Stomach (tissue), 9 donors: ENCODE measurements around the gene PDE4D. TPM values are rescaled to one million over a fixed set of nuclear protein-coding genes. Genes with fewer than 3 reads are reported as not detected.

Source experiments
- DNase-seq, 2 donors: peaks; one replicate each; pipeline versions ENCODE4 v3.0.0 to v3.0.0-alpha.2; 2013 to 2019
- H3K27ac ChIP-seq, 5 donors: fragments of 200-600 bp in 4 of 5; sonication (generic) in 4 of 5; one replicate each; pipeline ENCODE4 v1.5.1; 2013 to 2019; ENCODE audit warnings: mild to moderate bottlenecking in 1 of 5, moderate library complexity in 1 of 5
- H3K27me3 ChIP-seq, 3 donors: fragments of 200-600 bp; sonication (generic); one replicate each; pipeline ENCODE4 v1.5.1; 2017 to 2019; ENCODE audit warnings: mixed run types in 1 of 3
- H3K36me3 ChIP-seq, 4 donors: fragments of 200-600 bp; sonication (generic); 1 replicate in 3 of 4; 2 replicates in 1 of 4; pipeline ENCODE4 v1.5.1; 2016 to 2019
- H3K4me1 ChIP-seq, 4 donors: fragments of 200-600 bp; sonication (generic); one replicate each; pipeline ENCODE4 v1.5.1; 2016 to 2019
- H3K4me3 ChIP-seq, 4 donors: fragments of 200-600 bp; sonication (generic) in 3 of 4; one replicate each; pipeline ENCODE4 v1.5.1; 2016 to 2019; ENCODE audit warnings: mild to moderate bottlenecking in 1 of 4
- H3K9me3 ChIP-seq, 4 donors: fragments of 200-600 bp; sonication (generic); one replicate each; pipeline ENCODE4 v1.5.1; 2016 to 2019
- EP300 ChIP-seq: sonication (generic); formaldehyde crosslinking; IDR thresholded peaks from one replicate; pipeline ENCODE4 v1.6.1; 2017; ENCODE audit warnings: antibody characterized with exemption
- POLR2A ChIP-seq, 4 donors: fragments of 450-650 bp; IDR thresholded peaks; one replicate each; pipeline ENCODE4 v1.6.1; 2016; ENCODE audit warnings: antibody characterized with exemption in 4 of 4, control low read depth in 2 of 4, mild to moderate bottlenecking in 1 of 4, moderate library complexity in 1 of 4
- POLR2AphosphoS5 ChIP-seq, 3 donors: sonication (generic); formaldehyde crosslinking; IDR thresholded peaks; one replicate each; pipeline ENCODE4 v1.6.1; 2016; ENCODE audit warnings: antibody characterized with exemption in 3 of 3
- WGBS, 5 donors: extraction: QIAGEN DNeasy Blood & Tissue Kit in 3 of 5; methylation state at CpG; one replicate each; pipeline versions ENCODE4 v1.1.5 to v1.1.7; 2013 to 2018; 5-methylcytosine and 5-hydroxymethylcytosine counted together
- intact Hi-C: fragments of 100-400 bp; cut with DNase I; formaldehyde crosslinking; loops from one replicate; pipeline ENCODE4 v1.15.1; 2023; ENCODE audit warnings: low total_unique reads
- polyA plus RNA-seq, 3 donors: library from polyadenylated mRNA; stranded (reverse); fragments of 200-250 nt; gene quantifications; one replicate each; pipeline ENCODE4 v1.2.3, GENCODE V29; 2013
- total RNA-seq, 5 donors: library from RNA; depleted of rRNA; stranded (reverse); fragments of >200 nt; gene quantifications; one replicate each; pipeline versions ENCODE4 v1.1.0 to v1.2.3, GENCODE V29; 2014 to 2016
- TF ChIP-seq, protein P1 (sequence below), 7 experiments: fragments of 450-650 bp in 4 of 7; fragments of 200-600 bp in 3 of 7; sonication (generic) in 3 of 7; IDR thresholded peaks; one replicate each; pipeline ENCODE4 v1.5.1; 2016 to 2019; ENCODE audit warnings: antibody characterized with exemption in 7 of 7, control low read depth in 2 of 7, mild to moderate bottlenecking in 1 of 7
- donor health status: healthy with polysubstance abuse.
- donor health status: Bipolar disorder and iron deficiency.
- donor health status: healthy.

The PDE4D gene
- total and polyA plus RNA-seq, 8 donors: 3.1 to 147 (median 97.3) TPM

DNA sequence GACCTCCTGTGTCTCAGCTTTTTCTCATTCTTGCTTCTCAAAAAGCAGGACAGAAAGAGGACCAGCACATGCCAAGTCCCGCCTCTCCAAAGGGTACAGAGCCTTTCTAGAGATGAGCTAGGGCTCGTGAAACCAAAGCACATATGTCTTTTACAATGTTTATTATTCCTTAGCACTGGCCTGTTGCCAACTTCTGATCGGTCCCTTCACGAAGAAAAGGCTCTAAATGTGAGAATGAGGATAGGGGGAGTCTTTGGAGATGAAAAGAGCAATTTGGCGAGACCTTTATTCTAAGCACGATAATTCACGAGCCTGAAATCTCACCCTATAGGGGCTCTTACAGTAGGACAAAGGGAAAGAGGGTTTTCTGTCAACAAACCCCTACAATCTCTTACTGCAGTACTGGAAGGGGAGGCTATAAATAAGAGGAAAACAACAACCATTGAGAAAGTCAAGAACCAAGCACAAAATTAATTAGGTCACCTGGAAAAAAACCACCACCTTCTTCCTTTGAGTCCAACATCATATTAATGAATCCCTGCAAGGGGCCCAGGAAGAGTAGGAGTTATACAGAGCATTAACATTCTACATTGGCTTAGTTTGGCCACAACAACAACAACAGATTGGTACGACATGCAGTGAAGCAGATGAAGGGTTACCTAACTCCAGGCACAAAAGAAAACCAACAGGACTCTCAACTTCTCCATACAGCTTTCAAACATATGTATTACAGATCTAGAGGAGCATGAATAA, 309.5 kb downstream of the PDE4D start:
- no peak for TF ChIP-seq POLR2A (IDR thresholded peaks at IDR 0.05)
- TF ChIP-seq, protein P1, sequence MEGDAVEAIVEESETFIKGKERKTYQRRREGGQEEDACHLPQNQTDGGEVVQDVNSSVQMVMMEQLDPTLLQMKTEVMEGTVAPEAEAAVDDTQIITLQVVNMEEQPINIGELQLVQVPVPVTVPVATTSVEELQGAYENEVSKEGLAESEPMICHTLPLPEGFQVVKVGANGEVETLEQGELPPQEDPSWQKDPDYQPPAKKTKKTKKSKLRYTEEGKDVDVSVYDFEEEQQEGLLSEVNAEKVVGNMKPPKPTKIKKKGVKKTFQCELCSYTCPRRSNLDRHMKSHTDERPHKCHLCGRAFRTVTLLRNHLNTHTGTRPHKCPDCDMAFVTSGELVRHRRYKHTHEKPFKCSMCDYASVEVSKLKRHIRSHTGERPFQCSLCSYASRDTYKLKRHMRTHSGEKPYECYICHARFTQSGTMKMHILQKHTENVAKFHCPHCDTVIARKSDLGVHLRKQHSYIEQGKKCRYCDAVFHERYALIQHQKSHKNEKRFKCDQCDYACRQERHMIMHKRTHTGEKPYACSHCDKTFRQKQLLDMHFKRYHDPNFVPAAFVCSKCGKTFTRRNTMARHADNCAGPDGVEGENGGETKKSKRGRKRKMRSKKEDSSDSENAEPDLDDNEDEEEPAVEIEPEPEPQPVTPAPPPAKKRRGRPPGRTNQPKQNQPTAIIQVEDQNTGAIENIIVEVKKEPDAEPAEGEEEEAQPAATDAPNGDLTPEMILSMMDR (IDR thresholded peaks at IDR 0.05): no peak
- TF ChIP-seq EP300: no peak
- no peak for TF ChIP-seq POLR2AphosphoS5 (IDR thresholded peaks at IDR 0.05)
- H3K4me1 ChIP-seq: peaks cover 0 to 43% (median 23%) of the 10 kb centered on the region in 4 donors
- H3K27ac ChIP-seq: peak overlapping the region in 2 of 5 donors; percentile 8 to 44
- peak in 1 of 2 donors; percentile 43 for DNase-seq
- no peaks in the 10 kb centered on the region for H3K9me3 ChIP-seq
- no peaks in the 10 kb centered on the region for H3K27me3 ChIP-seq
- intact Hi-C loops: no loop called here
- WGBS, 5 donors: 62 to 82% (median 73%) methylated on average over 8 of the region's 8 CpGs
- H3K36me3 ChIP-seq: no peaks in the 10 kb centered on the region
- no peak overlapping the region for H3K4me3 ChIP-seq

- no peak for DNase-seq
- intact Hi-C loops: no loop called here
- Histone ChIP-seq H3K27me3 (no peaks in the 10 kb centered on the region), H3K27ac (peak overlapping the region in 2 of 5 donors; percentile 8 to 44), H3K36me3 (no peaks in the 10 kb centered on the region), H3K4me3 (no peak overlapping the region), H3K9me3 (no peaks in the 10 kb centered on the region), H3K4me1 (peaks cover 0 to 38% (median 20%) of the 10 kb centered on the region in 4 donors)
- WGBS, 5 donors: 35 to 61% (median 40%) methylated on average over 2 of the region's 2 CpGs
- peak in 1 of 3 donors; percentile 55 for TF ChIP-seq POLR2AphosphoS5 (IDR thresholded peaks at IDR 0.05)
- no peak for TF ChIP-seq EP300
Measured at GRCh38 chr5:59583151-59583809, 310.2 kb downstream of the PDE4D start.

DNA sequence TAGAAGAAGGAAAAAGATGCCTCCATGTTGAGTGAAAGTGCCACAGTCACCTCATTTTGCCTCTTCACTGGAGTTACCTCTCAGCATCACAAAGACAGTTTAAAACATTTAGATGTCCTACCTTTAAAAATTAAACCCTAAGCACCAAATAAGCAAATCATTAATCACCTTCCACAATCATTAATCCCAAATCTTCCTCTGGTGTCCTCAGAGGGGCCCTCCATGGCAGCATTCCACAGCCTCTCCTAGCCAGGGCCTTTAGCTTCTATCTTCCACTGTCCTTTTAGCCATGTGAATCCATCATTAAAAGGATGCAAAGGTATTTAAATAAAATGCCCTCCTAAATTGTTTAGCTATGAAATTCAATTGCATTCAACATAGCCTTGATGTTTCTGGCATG, 310.8 kb downstream of the PDE4D start:
- TF ChIP-seq EP300 (no peak), POLR2AphosphoS5 (IDR thresholded peaks at IDR 0.05) (no peak), POLR2A (IDR thresholded peaks at IDR 0.05) (no peak)
- TF ChIP-seq, protein P1 (IDR thresholded peaks at IDR 0.05): no peak
- intact Hi-C loops: no loop called here
- no peaks in the 10 kb centered on the region for H3K27me3 ChIP-seq
- no peak overlapping the region for H3K4me3 ChIP-seq
- no peak for DNase-seq
- H3K27ac ChIP-seq: peak overlapping the region in 1 of 5 donors; percentile 44
- no peaks in the 10 kb centered on the region for H3K36me3 ChIP-seq
- peaks cover 0 to 33% (median 16%) of the 10 kb centered on the region in 4 donors for H3K4me1 ChIP-seq
- no peaks in the 10 kb centered on the region for H3K9me3 ChIP-seq

DNA sequence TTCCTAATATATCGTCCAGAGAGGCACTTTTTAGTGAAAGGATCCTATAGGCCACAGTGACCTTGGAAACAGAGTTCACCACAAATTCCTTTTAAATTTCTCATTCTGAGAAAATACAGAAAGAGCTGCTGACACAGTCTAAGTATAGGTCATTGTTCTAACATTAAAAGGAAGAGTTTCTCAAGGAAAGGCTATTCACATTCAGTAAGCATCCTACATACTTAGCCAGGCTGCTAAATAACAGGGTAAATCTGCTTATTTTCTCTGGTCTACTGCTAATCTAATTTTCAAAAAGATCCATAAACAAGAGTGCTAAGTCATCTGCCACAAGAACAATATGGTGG, 313.7 kb downstream of the PDE4D start:
- H3K36me3 ChIP-seq: no peaks in the 10 kb centered on the region

More for the DNA sequence above, 313.7 kb downstream of the PDE4D start:
- intact Hi-C loops: no loop called here
- DNase-seq: no peak
- H3K4me1 ChIP-seq: peaks cover 0 to 22% (median 9%) of the 10 kb centered on the region in 4 donors
- H3K27me3 ChIP-seq: no peaks in the 10 kb centered on the region
- H3K9me3 ChIP-seq: no peaks in the 10 kb centered on the region
- 86 to 100% (median 97%) methylated on average over 1 of the region's 1 CpG for WGBS, 5 donors
- no peak overlapping the region for H3K4me3 ChIP-seq
- no peak overlapping the region for H3K27ac ChIP-seq
- no peak for TF ChIP-seq POLR2A (IDR thresholded peaks at IDR 0.05)
- TF ChIP-seq, protein P1 (IDR thresholded peaks at IDR 0.05): no peak
- no peak for TF ChIP-seq POLR2AphosphoS5 (IDR thresholded peaks at IDR 0.05)
- TF ChIP-seq EP300: no peak
